T follicular helper cell (primary cell): ENCODE measurements around the gene F7.
"Not testable (repeated sequence)": the region's sequence is repeated elsewhere in the genome, so short reads cannot be mapped to it uniquely, and the experiment has no call there.

Source experiments
- DNase-seq: peaks from one replicate; pipeline ENCODE4 v3.0.0-alpha.2; 2020; ENCODE audit warnings: low read depth

F7 gene

DNA sequence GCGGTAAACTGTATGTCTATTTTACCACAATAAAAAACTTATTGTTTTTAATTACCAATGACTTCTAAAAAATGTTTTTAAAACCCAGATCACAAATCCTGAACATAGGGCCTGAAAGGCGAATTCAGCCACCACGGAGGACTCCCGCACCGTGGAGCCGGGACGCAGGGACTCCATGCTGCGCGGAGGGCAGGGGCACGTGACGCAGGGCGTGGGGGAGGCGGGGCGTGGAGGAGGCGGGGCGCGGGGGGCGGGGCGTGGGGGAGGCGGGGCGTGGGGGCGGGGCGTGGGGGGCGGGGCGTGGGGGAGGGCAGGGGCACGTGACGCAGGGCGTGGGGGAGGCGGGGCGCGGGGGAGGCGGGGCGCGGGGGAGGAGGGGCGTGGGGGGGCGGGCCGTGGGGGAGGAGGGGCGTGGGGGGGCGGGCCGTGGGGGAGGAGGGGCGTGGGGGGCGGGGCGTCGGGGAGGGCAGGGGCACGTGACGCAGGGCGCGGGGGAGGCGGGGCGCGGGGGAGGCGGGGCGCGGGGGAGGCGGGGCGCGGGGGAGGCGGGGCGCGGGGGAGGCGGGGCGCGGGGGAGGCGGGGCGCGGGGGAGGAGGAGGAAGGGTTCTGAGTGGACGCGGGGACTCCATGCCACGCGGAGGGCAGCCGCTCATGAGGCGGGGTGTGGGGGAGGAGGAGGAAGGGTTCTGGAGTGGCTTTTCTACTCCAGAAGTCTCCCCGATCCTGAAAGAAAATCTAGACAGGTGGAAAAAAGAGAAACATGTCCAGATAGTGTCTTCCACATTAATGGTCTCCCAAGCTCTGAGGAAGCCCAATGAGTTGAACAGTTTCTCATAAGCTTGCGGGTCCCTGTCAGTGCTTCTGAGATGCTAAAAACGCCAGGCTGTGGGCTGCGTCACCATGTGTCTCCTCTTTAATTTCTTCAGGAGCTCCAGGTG is 48.5 kb downstream of the F7 start:
- DNase-seq = peak; percentile 72

DNA sequence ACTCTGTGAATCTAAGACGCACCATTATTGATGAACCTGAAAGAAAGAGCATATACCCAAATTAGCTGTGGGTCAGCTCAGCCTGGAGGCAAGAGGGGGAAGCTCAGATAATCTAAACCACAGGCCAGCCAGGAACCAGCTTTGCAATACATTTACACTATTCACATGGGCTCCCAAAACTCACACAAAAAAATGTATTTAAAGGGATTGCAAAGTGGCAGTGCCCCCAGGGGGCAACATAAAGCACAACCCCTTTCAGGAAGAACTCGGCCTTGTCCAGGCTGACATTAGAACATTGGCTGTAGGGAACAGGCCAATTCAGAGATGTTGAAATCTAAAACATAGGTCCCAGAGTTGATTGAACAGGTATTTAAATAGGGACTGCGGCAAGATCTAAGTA is 49.6 kb downstream of the F7 start:
- no peak for DNase-seq

DNA sequence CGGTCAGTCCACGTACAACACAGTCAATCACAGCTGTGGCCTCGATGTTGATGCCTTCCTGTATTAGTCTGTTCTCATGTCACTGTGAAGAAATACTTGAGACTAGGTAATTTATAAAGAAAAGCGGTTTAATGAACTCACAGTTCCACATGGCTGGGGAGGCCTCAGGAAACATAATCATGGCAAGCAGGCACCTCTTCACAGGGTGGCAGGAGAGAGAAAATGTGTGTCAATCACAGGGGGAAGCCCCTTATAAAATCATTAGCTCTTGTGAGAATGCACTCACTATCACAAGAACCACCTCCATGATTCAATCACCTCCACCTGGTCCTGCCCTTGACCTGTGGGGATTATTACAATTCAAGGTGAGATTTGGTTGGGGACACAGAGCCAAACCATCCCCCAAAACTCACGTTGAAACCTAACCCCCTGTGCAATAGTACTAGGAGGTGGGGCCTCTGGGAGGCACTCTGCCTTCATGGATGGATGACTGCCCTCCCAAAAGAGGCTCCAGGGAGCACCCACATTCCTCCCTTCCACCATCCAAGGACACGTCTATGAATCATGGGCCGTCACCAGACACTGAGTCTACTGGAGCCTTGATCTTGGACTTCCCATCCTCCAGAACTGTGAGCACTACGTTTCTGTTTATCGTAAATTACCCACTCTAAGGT is 50.5 kb downstream of the F7 start:
- DNase-seq = no peak

DNA sequence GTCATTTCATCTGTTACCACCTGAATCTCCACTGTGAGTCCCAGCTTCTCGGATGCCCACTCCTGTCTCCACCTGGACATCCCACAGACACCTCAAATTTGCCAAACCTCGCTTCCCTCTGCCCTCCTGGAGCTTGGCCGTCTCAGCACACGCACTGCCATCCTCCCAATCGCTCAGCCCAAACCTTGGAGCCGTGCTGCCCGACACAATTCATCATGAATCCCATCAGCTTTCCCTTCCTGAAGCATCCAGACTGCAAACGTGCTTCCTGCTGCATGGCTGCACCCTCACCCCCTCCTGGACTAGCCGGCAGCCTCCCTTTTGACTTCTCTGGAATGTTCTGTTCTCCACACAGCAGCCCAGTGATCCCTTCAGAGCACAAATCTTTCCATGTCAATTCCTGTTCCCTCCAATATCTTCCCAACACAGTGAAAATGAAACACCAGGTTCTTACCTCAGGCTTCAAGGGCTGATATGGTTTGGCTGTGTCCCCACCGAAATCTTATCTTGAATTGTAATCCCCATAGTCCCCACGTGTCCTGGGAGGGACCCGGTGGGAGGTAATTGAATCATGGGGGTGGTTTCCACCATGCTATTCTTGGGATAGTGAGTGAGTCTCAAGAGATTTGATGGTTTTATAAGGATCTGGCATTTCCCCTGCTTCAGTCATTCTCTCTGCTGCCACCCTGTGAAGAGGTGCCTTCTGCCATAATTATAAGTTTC is 51.8 kb downstream of the F7 start:
- DNase-seq = no peak

DNA sequence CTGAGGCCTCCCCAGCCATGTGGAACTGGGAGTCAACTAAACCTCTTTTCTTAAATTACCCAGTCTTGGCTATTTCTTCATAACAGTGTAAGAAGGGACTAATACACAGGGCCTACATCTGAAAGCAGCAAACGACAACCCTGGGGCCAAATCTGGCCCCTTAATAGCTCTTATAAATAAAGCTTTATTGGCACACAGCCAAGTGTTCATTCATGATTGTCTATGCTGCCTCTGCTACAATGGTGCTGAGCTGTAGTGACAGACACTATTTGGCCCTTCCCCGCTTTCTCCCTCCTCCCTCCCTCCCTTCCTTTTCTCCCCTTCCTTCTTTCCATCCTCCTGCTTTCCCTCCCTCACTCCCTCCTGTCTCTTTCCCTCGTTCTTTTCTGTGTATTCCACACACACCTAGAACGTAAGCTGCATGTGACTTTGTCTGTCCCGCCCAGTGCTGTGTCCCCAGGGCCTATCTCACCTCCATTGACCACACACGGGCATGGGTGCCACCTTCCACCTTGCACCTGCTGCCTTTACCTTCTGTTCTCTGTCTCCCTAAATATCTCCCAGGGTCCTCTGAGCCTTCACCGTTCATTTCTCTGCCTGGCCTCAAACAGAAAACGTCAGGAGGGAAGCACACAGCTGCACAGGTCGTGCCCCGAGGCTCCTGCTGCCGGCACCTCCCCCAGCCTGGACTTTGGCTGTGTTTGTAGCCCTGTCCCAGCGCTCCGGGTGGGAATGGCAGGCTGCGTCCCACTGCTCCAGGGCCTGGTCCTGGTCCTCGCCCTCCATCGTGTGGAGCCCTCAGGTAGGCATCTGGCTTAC is 52.5 kb downstream of the F7 start, which contains the start of gene PROZ:
PROZ (plus strand) TSS at position 720 of the 819 bp plus-strand sequence; CDS start at position 733, 13 bp downstream.
- no peak for DNase-seq

DNA sequence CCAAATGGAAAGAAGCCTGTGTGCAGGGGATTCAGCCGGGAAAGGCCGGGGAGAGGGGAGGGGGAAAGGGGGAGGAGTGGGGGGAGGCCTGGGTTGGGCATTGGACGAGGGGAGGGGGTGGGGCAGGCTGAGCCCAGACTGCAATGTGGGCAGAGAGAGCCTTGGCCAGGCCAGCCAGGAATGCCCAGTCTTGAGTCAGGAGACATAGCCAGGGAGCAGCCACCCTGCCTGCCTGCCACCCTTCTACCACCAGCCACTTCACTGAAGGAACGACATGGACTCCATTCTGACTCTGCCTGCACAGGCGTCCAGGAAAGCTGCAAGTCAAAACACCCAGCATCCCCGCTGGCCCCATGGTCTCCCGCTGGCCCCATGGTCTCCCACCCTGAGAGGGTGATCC is 53.4 kb downstream of the F7 start:
- DNase-seq = no peak

DNA sequence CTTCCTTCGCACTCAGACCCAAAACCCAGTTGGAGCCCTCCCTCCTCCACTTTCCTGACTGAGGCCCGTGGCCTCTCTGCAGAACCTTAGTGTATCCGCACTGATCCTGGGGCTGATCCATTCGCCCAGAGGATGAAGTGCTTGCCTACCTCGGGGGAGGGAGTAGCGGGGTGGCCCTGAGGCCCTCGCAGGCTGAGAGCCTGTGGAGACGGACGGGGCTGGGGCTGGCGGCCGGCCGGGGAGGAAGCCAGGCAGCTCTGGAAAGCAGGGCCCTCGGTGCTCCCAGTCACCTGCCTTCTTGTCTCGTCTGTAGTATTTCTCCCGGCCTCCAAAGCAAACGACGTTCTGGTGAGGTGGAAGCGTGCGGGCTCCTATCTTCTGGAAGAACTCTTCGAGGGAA is 54.1 kb downstream of the F7 start:
- DNase-seq = no peak

DNA sequence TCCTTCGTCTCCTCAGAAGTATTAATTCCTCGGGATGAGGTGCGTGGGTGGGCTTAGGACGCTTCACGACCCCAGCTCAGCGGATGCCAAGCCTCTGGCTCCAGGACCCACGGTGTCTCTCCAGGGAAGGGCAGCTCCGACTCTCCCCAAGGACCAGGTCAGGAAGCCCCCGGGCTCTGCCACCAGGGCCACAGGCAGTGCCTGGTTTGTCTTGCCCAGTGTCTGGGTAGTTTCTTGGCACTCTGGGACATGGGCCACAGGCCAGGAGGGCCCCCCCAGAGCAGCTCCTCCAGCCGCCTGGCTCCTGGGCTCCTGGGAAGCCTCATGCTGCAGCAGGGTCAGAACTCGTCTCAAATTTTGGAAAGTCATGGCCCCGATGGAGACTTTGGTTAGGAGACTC is 55.4 kb downstream of the F7 start:
- DNase-seq = no peak

DNA sequence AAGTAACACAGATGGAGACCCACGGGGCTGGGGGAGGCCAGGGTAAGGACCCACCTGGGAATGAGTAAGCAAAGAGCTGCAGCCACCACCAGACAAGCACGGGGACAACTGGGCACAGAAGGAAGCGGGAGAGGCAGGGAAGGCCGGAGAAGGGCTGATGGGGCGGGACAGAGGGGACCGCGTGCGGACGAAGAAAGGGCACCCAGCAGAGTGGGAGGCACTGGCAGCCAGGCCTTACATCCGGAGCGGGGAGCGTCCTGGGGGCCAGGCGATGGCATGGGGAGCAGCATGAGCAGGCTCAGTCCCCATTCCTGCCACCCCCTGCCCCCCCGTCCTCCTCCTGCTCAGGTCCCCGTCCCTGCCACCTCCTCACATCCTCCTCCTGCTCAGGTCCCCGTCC is 55.8 kb downstream of the F7 start:
- DNase-seq = no peak

DNA sequence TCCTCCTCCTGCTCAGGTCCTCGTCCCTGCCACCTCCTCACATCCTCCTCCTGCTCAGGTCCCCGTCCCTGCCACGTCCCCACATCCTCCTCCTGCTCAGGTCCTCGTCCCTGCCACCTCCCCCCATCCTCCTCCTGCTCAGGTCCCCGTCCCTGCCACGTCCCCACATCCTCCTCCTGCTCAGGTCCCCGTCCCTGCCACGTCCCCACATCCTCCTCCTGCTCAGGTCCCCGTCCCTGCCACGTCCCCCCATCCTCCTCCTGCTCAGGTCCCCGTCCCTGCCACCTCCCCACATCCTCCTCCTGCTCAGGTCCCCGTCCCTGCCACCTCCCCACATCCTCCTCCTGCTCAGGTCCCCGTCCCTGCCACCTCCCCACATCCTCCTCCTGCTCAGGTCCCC is 56.4 kb downstream of the F7 start:
- DNase-seq = not testable (repeated sequence)

DNA sequence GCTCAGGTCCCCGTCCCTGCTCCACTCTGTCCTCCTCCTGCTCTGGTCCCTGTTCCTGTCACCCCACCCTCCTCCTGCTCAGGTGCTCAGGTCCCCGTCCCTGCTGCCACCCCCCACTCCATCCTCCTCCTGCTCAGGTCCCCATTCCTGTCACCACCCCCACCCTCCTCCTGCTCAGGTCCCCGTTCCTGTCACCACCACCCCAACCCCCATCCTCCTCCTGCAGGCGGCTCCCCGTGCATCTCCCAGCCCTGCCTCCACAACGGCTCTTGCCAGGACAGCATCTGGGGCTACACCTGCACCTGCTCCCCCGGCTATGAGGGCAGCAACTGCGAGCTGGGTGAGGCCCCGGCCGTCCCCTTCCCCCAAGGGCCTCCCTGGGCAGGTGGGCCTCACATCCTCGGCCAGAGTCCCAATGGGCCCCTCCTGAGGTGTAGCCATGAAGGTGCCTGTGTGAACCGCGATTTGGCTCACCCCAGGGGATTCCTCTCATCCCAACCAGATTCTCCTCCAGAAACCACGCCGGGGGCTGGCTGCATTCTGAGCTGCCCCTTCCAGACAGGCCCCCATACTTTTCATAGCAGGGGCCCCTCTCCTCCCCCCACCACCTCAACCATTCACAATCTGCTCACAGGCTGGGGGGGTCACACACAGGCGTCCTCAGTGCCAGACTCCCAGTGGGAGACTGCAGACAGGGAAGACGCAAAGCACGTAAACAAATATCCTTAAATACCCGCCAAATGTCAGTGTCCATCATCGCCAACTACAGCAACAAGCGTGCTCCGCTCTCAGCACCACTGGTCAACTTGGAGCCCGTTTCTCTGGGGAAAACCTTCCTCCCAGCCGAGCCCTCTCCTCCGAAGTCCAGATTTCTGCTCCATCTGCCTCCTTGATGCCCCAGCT is 57.4 kb downstream of the F7 start:
- DNase-seq = no peak

DNA sequence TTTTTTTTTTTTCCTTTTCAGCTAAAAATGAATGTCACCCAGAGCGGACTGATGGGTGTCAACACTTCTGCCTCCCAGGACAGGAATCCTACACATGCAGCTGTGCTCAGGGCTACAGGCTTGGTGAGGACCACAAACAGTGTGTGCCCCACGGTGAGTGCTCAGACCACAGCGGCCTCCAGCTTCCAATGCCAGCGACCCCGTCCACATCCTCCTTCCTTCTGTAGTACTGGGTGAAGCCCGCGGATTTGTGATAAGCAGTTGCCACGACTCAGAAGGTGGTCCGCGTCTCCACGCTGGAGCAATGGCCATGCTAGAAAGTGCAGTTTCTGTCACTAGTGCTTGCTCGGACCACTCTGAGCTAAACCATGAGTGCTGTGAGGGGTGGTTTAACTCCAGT is 58.9 kb downstream of the F7 start:
- no peak for DNase-seq

DNA sequence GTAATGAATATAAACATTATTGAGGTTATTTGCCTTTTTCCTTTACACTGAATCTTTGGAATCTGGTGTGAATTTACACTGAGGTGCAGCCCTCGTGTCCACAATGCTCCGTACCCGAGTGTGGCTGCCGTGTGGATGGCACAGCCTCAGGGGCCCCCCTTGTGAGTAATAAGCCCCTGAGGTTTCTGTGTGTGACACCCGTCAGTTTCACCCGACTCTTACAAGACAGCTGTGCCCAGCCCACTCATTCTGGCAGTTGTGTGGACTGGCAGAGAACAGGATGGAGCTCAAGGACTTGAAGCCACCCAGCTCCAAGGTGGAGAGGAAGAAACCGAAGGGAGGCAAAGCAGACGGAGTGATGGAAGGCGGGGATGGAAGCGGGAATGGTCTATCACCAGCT is 60.7 kb downstream of the F7 start:
- DNase-seq = no peak

DNA sequence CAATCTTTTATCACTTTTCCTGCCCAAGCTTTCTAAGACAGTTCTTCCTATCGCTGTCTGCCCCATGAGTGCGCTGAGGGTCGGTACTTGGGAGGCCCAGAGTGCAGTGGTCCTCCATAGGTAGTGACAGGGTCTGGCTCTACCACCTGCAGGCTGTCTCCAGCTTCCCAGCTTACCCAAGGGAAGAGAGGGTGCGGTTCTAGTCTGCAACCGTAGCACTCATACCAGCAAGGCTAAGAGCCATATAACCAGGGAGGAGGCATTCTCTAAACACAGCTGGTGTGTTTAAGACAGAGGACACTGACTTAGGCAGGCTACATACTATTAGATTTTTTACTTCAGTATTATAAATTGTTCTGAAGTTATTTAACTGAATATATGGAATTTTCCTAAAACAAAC is 61.1 kb downstream of the F7 start:
- DNase-seq = no peak

DNA sequence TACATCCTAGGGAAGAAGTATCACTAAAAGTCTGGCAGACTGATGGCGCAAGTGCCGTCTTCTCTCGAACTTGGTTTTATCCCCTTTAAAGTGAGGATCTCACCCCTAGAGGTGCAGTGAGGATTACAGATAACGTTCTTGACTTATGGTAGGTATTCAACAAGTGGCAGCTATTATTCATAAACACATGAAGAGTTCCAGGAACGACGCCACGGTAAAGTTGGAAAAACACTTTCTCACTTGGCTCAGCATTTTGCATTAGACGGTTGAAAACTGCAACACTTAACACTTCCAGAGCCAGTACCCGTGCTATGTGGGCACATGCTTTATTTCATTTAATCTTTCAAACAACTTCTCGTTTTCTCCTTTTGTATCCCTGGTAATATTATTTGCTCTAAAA is 61.6 kb downstream of the F7 start:
- no peak for DNase-seq

DNA sequence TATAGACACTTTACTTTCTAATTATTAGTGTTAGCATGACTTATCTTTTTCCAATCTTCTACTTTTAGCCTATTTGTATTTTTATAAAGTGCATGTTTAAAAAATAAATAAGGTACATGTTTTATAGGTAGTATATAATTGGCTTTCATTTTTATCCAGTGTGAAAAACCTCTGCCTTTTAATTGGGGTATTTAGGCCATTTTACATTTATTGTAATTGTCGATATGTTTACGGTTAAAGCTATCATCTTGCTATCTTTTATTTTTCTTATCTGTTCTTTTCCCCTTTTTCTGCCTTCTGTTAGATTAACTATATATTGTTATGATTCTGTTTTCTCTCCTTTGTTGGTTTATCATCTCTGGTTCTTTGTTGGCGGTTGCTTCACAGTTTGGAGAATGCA is 62.0 kb downstream of the F7 start:
- no peak for DNase-seq

DNA sequence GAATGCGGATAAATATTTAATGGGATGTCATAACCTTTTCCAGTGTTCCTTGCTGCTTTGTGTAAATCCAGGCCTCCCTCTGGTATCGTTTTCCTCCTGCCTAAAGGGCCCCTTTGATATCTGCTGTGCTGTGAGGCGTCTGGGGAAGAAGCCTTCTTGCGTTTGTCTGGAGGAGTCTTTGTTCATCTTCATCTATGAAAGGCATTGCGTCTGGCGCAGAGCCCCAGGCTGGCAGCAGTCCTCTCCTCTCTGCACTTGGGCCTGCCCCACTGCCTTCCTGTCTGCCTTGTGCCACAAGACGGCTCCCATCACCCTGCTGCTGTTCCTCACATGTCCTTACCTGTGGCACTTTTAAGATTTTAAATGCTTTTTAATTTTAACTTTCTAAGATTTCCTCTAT is 62.6 kb downstream of the F7 start:
- no peak for DNase-seq

DNA sequence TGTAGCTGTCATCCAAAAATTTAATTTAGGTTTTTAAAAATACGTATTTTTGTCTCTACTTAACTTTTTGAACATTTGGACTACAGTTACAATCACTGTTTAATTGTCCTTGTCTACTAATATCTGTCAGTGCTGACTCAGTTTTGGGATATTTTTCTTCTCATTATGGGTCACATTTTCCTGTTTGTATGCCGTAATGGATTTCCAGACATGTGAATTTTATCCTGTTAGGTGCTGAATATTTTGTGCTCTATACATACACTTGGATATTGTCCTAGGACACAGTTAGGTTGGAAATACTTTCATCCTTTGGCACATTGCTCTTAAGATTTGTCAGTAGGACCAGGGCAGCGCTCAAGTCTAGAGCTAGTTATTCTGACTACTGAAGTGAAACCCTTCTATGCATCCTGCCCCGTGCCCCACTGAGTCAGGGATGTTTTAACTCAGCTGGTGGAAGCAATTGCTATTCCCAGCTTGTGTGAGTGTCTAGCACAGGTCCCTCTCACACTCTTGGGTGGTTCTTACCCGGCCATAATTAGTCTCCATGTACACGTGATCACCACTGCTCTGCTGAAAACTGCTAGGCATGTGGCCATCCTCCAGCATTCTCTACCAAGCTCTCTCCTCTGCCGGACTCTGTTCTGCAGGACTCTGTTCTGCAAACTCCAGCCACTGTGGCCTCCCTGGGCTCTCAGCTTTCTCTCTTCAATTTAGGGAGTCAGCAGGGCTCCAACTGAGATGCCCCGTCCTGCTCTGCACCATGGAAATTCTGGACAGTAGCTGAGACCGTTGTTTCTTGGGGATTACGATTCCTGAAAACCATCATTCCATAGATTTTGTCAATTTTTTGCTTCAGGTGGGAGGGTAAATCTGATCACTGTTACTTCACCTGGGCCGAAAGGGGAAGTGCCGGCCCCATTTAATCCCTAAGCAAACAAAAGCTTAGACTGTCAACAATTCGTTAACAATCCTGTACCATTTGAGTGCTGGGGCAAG is 64.0 kb downstream of the F7 start:
- DNase-seq = no peak
